Sciatic nerve (tissue), 2 donors: ENCODE measurements around the gene LRRC4C. TPM values are rescaled to one million over a fixed set of nuclear protein-coding genes. Genes with fewer than 3 reads are reported as not detected.

Source experiments
- ATAC-seq: fragments of 200-7000 bp; cut with Tn5 transposase; one replicate; pipeline ENCODE4 v1.9.1; 2020; ENCODE audit warnings: mild to moderate bottlenecking, moderate library complexity
- DNase-seq: peaks from one replicate; pipeline ENCODE4 v3.0.0-alpha.2; 2020; ENCODE audit warnings: low spot score
- intact Hi-C: fragments of 100-400 bp; cut with DNase I; formaldehyde crosslinking; loops from one replicate; pipeline ENCODE4 v1.14.2; 2022
- total RNA-seq: library from RNA; stranded (reverse); fragmentation: NEBNext Ultra II Directional; extraction: Animal tissue kit (Norgen Biotek cat#: 25700); gene quantifications from one replicate; pipeline ENCODE4 v1.2.1, GENCODE V29; 2021
- donor health status: DM: no; HTN: no; CAD: no.
- donor health status: DM: no; HTN: no; CAD: no.

The LRRC4C gene
- total RNA-seq, 1 donor from 2014 or later: 16.6 TPM

DNA sequence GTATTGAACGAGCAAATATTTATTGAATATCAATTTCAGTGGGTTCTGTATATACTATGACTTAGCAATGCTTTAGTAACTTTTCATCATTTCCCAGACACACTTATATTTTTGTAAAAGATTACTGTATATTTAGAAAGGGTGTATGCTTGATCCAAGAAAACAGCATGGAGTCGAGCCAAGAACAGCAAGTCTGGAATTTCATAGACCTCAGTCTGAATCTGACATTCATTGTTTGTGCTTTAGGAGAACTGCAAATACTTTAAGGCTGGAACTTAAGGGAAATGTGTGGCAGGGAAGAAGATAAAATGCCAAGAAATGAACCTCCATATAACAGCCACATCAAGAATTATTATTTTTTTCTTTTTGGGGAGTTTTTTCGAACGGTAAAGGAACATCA is 1156.8 kb downstream of the LRRC4C start:
- intact Hi-C loops: no loop called here
- ATAC-seq: no peak
- no peak for DNase-seq

- ATAC-seq (no peak), DNase-seq (no peak)
- intact Hi-C loops: loop anchor here (10.0 kb wide), 1 partner anchor 171 kb away; no protein-coding TSS in a partner anchor
Measured at GRCh38 chr11:40295466-40295865, 1164.0 kb downstream of the LRRC4C start.

- intact Hi-C loops: loop anchor here (10.0 kb wide), 1 partner anchor 170 kb away; no protein-coding TSS in a partner anchor
- no peak for ATAC-seq
- no peak for DNase-seq
Measured at GRCh38 chr11:40294741-40295140, 1164.7 kb downstream of the LRRC4C start.

DNA sequence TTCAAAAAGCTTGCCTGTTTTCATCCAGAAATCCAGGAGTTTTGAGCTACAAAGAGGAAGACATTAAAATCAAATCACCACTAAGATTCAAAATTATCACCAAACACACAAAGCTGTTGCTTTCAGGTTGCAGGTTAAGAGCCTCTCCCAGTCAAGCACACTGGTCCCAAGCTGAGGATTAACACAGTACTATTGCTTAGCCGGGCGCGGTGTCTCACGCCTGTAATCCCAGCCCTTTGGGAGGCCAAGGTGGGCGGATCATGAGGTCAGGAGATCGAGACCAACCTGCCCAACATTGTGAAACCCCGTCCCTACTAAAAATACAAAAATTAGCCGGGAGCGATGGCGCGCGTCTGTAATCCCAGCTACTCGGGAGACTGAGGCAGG is 1165.1 kb downstream of the LRRC4C start:
- DNase-seq (no peak), ATAC-seq (peak; percentile 16)
- intact Hi-C loops: loop anchor here (10.0 kb wide), 1 partner anchor 170 kb away; no protein-coding TSS in a partner anchor

GRCh38 chr11:40293655-40294348 is 1165.7 kb downstream of the LRRC4C start:
- peak; percentile 74 for DNase-seq
- intact Hi-C loops: loop anchor here (10.0 kb wide), 1 partner anchor 169 kb away; no protein-coding TSS in a partner anchor
- peak; percentile 93 for ATAC-seq

- intact Hi-C loops: loop anchor here (10.0 kb wide), 1 partner anchor 168 kb away; no protein-coding TSS in a partner anchor
- peak; percentile 41 for ATAC-seq
- DNase-seq: peak; percentile 58
Measured at GRCh38 chr11:40292721-40293508, 1166.5 kb downstream of the LRRC4C start.

GRCh38 chr11:40291741-40292140 is 1167.7 kb downstream of the LRRC4C start:
- ATAC-seq (no peak), DNase-seq (no peak)
- intact Hi-C loops: loop anchor here (10.0 kb wide), 1 partner anchor 167 kb away; no protein-coding TSS in a partner anchor

DNA sequence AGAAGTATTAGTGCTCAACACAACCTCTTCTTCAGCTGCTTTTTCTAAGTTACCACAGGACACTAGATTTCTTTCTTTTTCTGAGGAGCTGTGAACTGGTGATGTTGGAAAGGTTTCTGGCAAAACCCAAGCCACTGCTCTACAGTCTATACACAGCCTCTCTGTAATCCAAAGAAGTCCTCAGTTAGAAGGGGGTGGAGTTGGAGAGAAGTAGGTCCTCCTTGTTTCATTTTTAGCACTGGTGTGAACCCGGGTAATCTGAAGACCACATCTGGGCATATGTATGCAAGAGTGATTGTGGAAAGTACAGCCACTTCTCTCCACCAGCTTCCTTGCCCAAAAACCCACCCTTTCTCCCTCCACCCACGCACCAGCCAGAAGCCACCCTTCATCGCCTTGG is 1168.1 kb downstream of the LRRC4C start:
- ATAC-seq: no peak
- DNase-seq: no peak
- intact Hi-C loops: loop anchor here (10.0 kb wide), 1 partner anchor 167 kb away; no protein-coding TSS in a partner anchor

GRCh38 chr11:40290171-40290631 is 1169.3 kb downstream of the LRRC4C start:
- intact Hi-C loops: loop anchor here (10.0 kb wide), 1 partner anchor 165 kb away; no protein-coding TSS in a partner anchor
- DNase-seq (no peak), ATAC-seq (no peak)

DNA sequence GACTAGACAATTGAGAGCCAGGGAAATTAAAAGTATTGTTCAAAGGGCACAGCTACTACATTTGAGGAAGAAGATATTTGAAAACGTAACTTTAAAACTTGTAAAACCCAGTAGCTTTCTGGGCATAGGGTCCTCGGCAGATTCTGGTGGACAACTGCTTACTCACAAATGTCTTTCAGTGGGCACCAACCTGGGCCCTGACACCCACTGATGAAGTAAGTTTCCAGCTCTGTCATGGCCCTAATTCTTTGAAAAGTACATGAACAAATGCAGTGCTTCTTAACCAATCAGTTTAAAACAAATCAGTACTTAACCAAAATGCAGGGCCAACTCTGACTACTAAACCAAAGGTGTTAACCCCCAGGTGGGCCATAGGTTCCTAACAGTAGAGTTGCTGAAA is 1170.1 kb downstream of the LRRC4C start:
- intact Hi-C loops: no loop called here
- ATAC-seq: no peak
- no peak for DNase-seq

- ATAC-seq (no peak), DNase-seq (no peak)
- intact Hi-C loops: no loop called here
Measured at GRCh38 chr11:40287916-40288803, 1171.3 kb downstream of the LRRC4C start.

- intact Hi-C loops: no loop called here
- no peak for DNase-seq
- no peak for ATAC-seq
Measured at GRCh38 chr11:40286137-40286536, 1173.3 kb downstream of the LRRC4C start.

DNA sequence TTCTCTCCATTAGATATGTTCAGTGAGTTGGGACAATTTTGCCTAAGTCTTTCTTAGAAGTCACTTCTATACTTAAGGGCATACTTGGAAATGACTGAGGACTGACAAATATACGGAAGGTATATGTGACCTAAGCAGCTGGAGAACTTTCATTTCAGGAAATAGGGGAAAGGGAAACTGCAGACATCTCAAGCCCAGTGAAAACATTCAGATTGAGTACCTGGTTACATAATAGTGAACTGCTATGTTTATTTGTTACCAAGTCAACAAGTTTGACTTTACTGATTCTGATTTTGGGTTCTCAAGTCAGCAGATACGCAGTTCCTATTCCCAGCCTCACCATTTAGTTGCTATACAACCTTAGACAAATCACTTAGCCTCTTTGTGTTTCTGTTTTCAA is 1173.9 kb downstream of the LRRC4C start:
- ATAC-seq (no peak), DNase-seq (no peak)
- intact Hi-C loops: no loop called here

DNA sequence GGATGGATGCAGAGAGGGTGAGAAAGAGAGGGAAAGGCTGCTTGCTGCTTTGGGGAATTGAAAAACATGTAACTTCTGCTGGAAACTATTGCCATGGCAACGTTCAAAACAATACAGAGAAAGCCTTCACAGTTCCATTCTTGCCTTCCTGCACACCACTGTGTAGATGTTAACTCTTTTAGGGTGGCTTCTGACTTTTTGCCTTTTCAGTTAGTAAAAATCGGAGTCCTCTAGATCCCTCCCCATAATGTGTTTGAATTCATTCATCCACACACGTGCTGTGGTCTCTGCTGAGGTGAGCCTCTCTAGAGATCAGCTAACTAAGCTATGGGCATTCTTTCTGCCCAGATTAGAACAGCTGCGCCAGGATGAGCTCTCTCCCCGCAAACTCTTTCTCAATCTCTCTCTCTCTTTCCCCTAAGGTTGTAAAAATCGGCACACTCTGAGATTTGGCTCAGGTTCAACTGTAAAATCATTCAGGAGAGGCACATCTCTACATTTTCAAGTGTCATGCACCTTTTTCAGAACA is 1178.3 kb downstream of the LRRC4C start:
- ATAC-seq (peak; percentile 84), DNase-seq (no peak)
- intact Hi-C loops: no loop called here

DNA sequence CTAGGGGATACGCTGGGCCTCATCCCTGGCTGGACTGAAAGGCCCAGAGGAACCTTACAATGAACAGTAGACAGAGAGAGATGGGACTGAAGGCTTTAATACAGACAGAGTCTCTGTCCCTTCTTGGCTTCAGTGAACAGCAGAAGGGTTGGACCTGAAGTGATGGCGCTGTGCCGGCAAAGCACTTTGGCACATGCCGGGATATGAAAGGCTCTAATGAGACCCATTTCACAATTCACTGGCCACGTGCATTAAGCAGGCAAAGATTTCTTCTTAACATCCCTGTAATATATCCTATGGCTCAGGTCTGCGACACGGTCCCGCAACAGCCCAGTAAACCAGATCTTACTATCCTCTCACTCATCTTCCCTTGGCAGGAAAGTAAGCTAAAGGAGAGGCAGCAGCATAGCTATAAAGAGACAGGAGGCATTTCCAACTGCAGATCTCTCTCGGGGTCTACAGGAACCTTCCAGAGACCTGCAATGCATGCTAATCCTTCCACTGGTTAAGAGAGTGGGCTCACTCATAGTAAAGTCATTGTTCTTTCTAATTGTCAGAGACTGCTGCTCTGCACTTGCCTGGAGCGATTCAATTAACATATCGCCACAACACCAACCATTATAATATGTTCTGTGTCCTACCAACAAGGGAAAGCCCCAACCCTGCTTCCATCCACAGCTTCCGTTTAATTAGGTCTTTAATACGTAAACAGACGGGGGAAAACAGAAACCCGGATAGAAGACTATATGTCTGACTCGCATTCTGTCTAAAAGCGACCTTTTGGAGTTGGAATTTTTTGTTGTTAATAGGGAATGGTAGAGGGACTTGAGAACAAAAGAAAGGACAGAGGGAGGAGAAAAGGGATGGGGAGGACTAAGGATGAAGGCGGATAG is 1179.0 kb downstream of the LRRC4C start:
- peak; percentile 71 for ATAC-seq
- no peak for DNase-seq
- intact Hi-C loops: no loop called here

GRCh38 chr11:40276960-40277359 is 1182.5 kb downstream of the LRRC4C start:
- ATAC-seq (no peak), DNase-seq (no peak)
- intact Hi-C loops: no loop called here

GRCh38 chr11:40274017-40274416 is 1185.4 kb downstream of the LRRC4C start:
- intact Hi-C loops: no loop called here
- DNase-seq (no peak), ATAC-seq (peak; percentile 61)
